PFSK-1 (cell line): Measurements from ENCODE around the gene YIPF2.

Source experiments
- FOXP2 ChIP-seq: optimal IDR thresholded peaks from 2 replicates; pipeline ENCODE3; 2011; ENCODE audit warnings: borderline replicate concordance, control low read depth, inconsistent platforms; ENCODE audit not compliant: insufficient read depth; ENCODE audit errors: extremely low read length, extremely low read depth
- POLR2AphosphoS5 ChIP-seq: IDR thresholded peaks from 2 replicates; pipeline ENCODE4 v1.6.1; 2012; ENCODE audit warnings: low read depth, mild to moderate bottlenecking, control low read depth, low read length, moderate library complexity
- REST ChIP-seq, 2 experiments: IDR thresholded peaks; 2 replicates each; pipeline versions ENCODE4 v1.6.1 to v1.8.0; 2011 to 2012; ENCODE audit warnings: low read depth in 2 of 2, low read length in 2 of 2, control low read depth in 1 of 2, inconsistent platforms in 1 of 2, mild to moderate bottlenecking in 1 of 2, moderate library complexity in 1 of 2; ENCODE audit not compliant: insufficient read depth in 1 of 2
- SIN3A ChIP-seq: IDR thresholded peaks from 2 replicates; pipeline ENCODE4 v1.6.1; 2012; ENCODE audit warnings: mild to moderate bottlenecking, low read length, moderate library complexity, borderline replicate concordance; ENCODE audit not compliant: insufficient read depth
- TAF1 ChIP-seq: IDR thresholded peaks from 2 replicates; pipeline ENCODE4 v1.6.1; 2012; ENCODE audit warnings: low read length, control low read depth, borderline replicate concordance; ENCODE audit not compliant: insufficient read depth

YIPF2 gene

GRCh38 chr19:10874024-10874423, 54.4 kb downstream of the YIPF2 start:
- no peak for TF ChIP-seq TAF1
- no peak for TF ChIP-seq REST (IDR thresholded peaks at IDR 0.05; ENCODE audit: insufficient read depth in 1 of 2, low read depth in 2 of 2, low read length in 2 of 2)
- TF ChIP-seq POLR2AphosphoS5, result no peak
- no peak for TF ChIP-seq FOXP2
- TF ChIP-seq SIN3A, result no peak

- TF ChIP-seq FOXP2 (no peak), REST (IDR thresholded peaks at IDR 0.05; ENCODE audit: insufficient read depth in 1 of 2, low read depth in 2 of 2, low read length in 2 of 2) (no peak), TAF1 (no peak), SIN3A (no peak), POLR2AphosphoS5 (no peak)
Observed at GRCh38 chr19:10872546-10873107, 55.8 kb downstream of the YIPF2 start.
